Limb (tissue), 2 donors: ENCODE data around the gene KLK1.
"Not testable (repeated sequence)": the region's sequence is repeated elsewhere in the genome, so short reads cannot be mapped to it uniquely, and the experiment has no call there.

Experiments used
- DNase-seq, 2 donors: peaks; one replicate each; pipeline ENCODE4 v3.0.0-alpha.2; 2016; ENCODE audit errors: extremely low spot score in 2 of 2

The KLK1 gene

GRCh38 chr19:50794074-50794875, 29.3 kb downstream of the KLK1 start:
- DNase-seq, result no peak

GRCh38 chr19:50793558-50794065, 30.0 kb downstream of the KLK1 start:
- DNase-seq, result no peak

- no peak for DNase-seq
These were observed 31.0 kb downstream of the KLK1 start for GRCh38 chr19:50792272-50793250.

- DNase-seq, result no peak
These were observed 31.9 kb downstream of the KLK1 start for GRCh38 chr19:50791594-50792271.

GRCh38 chr19:50790922-50791467, 32.6 kb downstream of the KLK1 start:
- no peak for DNase-seq

GRCh38 chr19:50790396-50790795, 33.2 kb downstream of the KLK1 start, which contains the start of gene ACP4:
ACP4 (plus strand) TSS chr19:50790415; CDS start chr19:50790415, 0 bp downstream.
- DNase-seq, result no peak

- DNase-seq, result no peak
These were observed 38.3 kb downstream of the KLK1 start for GRCh38 chr19:50785329-50785728.

GRCh38 chr19:50784710-50785109, 38.9 kb downstream of the KLK1 start:
- DNase-seq, result no peak

GRCh38 chr19:50783848-50784152, 39.8 kb downstream of the KLK1 start:
- not testable (repeated sequence) for DNase-seq

GRCh38 chr19:50780753-50781435, 42.7 kb downstream of the KLK1 start:
- no peak for DNase-seq

- no peak for DNase-seq
These were observed 43.8 kb downstream of the KLK1 start for GRCh38 chr19:50779504-50780457.

- no peak for DNase-seq
These were observed 44.6 kb downstream of the KLK1 start for GRCh38 chr19:50778906-50779430.

- peak in 1 of 2 donors; percentile 36 for DNase-seq
These were observed 45.7 kb downstream of the KLK1 start for GRCh38 chr19:50777830-50778303.

GRCh38 chr19:50777261-50777660, 46.3 kb downstream of the KLK1 start:
- no peak for DNase-seq

- DNase-seq, result no peak
These were observed 47.5 kb downstream of the KLK1 start for GRCh38 chr19:50776131-50776530.

- DNase-seq, result not testable (repeated sequence)
These were observed 50.1 kb downstream of the KLK1 start for GRCh38 chr19:50773454-50773853.

GRCh38 chr19:50772912-50773311, 50.7 kb downstream of the KLK1 start:
- not testable (repeated sequence) for DNase-seq

GRCh38 chr19:50772476-50772875, 51.1 kb downstream of the KLK1 start:
- no peak for DNase-seq

- DNase-seq, result no peak
These were observed 52.7 kb downstream of the KLK1 start for GRCh38 chr19:50770888-50771287.
